ENCODE measurements around the gene EBI3. TPM values are rescaled to one million over a fixed set of nuclear protein-coding genes. Genes with fewer than 3 reads are reported as not detected.

Gene EBI3
- total RNA-seq, 2 experiments from 2014 or later: not detected

DNA sequence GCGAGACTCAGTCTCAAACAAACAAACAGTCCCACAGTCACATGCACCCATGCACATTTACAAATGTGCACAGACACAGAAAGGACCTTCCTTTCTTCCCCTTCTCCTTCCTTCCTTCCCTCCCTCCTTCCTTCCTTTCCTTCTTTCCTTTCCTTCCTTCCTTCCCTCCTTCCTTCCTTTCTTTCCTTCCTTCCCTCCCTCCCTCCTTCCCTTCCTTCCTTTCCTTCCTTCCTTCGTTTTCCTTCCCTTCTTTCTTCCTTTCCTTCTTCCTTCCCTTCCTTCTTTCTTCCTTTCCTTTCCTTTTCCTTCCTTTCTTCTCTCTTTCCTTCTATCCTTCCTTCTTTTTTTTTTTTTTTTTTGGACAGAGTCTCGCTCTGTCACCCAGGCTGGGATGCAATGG, 16.2 kb upstream of the EBI3 start:
- ChIA-PET POLR2A (no interaction called here), CTCF (no interaction called here)
- TF ChIP-seq, protein P1, sequence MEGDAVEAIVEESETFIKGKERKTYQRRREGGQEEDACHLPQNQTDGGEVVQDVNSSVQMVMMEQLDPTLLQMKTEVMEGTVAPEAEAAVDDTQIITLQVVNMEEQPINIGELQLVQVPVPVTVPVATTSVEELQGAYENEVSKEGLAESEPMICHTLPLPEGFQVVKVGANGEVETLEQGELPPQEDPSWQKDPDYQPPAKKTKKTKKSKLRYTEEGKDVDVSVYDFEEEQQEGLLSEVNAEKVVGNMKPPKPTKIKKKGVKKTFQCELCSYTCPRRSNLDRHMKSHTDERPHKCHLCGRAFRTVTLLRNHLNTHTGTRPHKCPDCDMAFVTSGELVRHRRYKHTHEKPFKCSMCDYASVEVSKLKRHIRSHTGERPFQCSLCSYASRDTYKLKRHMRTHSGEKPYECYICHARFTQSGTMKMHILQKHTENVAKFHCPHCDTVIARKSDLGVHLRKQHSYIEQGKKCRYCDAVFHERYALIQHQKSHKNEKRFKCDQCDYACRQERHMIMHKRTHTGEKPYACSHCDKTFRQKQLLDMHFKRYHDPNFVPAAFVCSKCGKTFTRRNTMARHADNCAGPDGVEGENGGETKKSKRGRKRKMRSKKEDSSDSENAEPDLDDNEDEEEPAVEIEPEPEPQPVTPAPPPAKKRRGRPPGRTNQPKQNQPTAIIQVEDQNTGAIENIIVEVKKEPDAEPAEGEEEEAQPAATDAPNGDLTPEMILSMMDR (IDR thresholded peaks at IDR 0.05): no peak
- H3K27ac ChIP-seq (ENCODE audit: low read depth in 1 of 2, low read length in 2 of 2): no peak overlapping the region
- Mint-ChIP-seq H3K4me3 (no peak overlapping the region), H3K9me3 (no peaks in the 10 kb centered on the region), H3K4me1 (ENCODE audit: low read depth) (peaks cover 10% of the 10 kb centered on the region), H3K27ac (no peak overlapping the region), H3K27me3 (no peaks in the 10 kb centered on the region), H3K36me3 (ENCODE audit: low read depth) (no peaks in the 10 kb centered on the region)
- H3K4me3 ChIP-seq (ENCODE audit: low read length): no peak overlapping the region
- H3K9me3 ChIP-seq (ENCODE audit: control insufficient read depth in 1 of 2, insufficient read depth in 1 of 2, low read length in 2 of 2): peaks cover 0 to 13% of the 10 kb centered on the region in 2 experiments
- peaks cover 0 to under 1% of the 10 kb centered on the region in 2 experiments for H3K27me3 ChIP-seq (ENCODE audit: control insufficient read depth in 1 of 2, insufficient read depth in 2 of 2, low read length in 2 of 2)
- H3K4me1 ChIP-seq (ENCODE audit: insufficient read depth, low read length): peaks cover 10% of the 10 kb centered on the region
- DNase-seq (no peak), ATAC-seq (ENCODE audit: poor library complexity) (no peak)
- intact Hi-C loops (cut with DNase I, micrococcal nuclease): no loop called here
- no peaks in the 10 kb centered on the region for H3K36me3 ChIP-seq (ENCODE audit: insufficient read depth, low read length)

DNA sequence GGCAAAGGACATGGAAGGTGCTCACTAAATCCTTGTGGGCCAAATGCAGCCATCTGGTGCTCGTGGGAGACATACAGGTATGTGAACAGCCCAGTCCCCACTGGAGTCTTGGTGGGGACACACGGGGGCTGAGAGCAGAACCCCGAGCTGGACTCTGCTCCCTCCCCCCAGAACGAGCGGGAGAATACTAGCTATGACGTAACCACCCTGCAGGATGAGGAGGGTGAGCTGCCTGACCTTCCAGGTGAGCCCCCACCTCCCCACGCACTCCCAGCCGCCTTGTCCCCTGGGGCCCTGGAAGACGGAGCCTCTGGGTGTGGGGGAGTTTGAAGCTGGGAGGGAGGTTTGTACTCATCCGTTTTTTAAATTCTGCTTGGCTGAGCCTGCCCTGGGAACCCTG, 13.5 kb upstream of the EBI3 start:
- no peak for DNase-seq
- H3K27ac Mint-ChIP-seq: no peak overlapping the region
- Histone ChIP-seq H3K4me1 (ENCODE audit: insufficient read depth, low read length) (peaks cover 10% of the 10 kb centered on the region), H3K27ac (ENCODE audit: low read depth in 1 of 2, low read length in 2 of 2) (no peak overlapping the region), H3K9me3 (ENCODE audit: control insufficient read depth in 1 of 2, insufficient read depth in 1 of 2, low read length in 2 of 2) (peaks cover 0 to 13% of the 10 kb centered on the region in 2 experiments), H3K4me3 (ENCODE audit: low read length) (no peak overlapping the region), H3K36me3 (ENCODE audit: insufficient read depth, low read length) (no peaks in the 10 kb centered on the region), H3K27me3 (ENCODE audit: control insufficient read depth in 1 of 2, insufficient read depth in 2 of 2, low read length in 2 of 2) (no peaks in the 10 kb centered on the region)
- TF ChIP-seq, protein P1 (IDR thresholded peaks at IDR 0.05): no peak
- no peak for ATAC-seq (ENCODE audit: poor library complexity)
- H3K4me3 Mint-ChIP-seq: no peak overlapping the region
- no peaks in the 10 kb centered on the region for H3K9me3 Mint-ChIP-seq
- ChIA-PET CTCF (no interaction called here), POLR2A (no interaction called here)
- H3K36me3 Mint-ChIP-seq (ENCODE audit: low read depth): no peaks in the 10 kb centered on the region
- H3K4me1 Mint-ChIP-seq (ENCODE audit: low read depth): peaks cover 10% of the 10 kb centered on the region
- intact Hi-C loops (cut with DNase I, micrococcal nuclease): no loop called here
- no peaks in the 10 kb centered on the region for H3K27me3 Mint-ChIP-seq

DNA sequence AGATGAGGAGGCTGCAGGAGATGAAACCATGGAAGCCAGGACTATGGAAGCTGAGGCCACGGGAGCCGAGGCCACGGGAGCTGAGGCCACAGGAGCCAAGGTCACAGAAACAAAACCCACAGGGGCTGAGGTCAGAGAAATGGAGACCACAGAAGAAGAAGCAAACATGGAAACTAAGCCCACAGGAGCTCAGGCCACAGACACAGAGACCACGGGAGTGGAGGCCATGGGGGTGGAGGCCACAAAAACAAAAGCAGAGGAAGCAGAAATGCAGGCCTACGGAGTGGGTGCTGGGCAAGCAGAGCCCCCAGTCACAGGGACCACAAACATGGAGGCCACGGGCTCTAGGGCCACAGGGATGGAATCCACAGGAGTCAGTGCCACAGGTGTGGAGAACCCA, 12.5 kb upstream of the EBI3 start:
- TF ChIP-seq, protein P1 (IDR thresholded peaks at IDR 0.05): no peak
- H3K4me1 ChIP-seq (ENCODE audit: insufficient read depth, low read length): peaks cover 10% of the 10 kb centered on the region
- H3K27ac Mint-ChIP-seq: no peak overlapping the region
- H3K36me3 Mint-ChIP-seq (ENCODE audit: low read depth): no peaks in the 10 kb centered on the region
- H3K4me3 Mint-ChIP-seq: no peak overlapping the region
- H3K36me3 ChIP-seq (ENCODE audit: insufficient read depth, low read length): no peaks in the 10 kb centered on the region
- intact Hi-C loops (cut with DNase I, micrococcal nuclease): no loop called here
- H3K4me3 ChIP-seq (ENCODE audit: low read length): no peak overlapping the region
- no peak overlapping the region for H3K27ac ChIP-seq (ENCODE audit: low read depth in 1 of 2, low read length in 2 of 2)
- POLR2A ChIA-PET: no interaction called here
- CTCF ChIA-PET: no interaction called here
- H3K9me3 Mint-ChIP-seq: no peaks in the 10 kb centered on the region
- H3K27me3 ChIP-seq (ENCODE audit: control insufficient read depth in 1 of 2, insufficient read depth in 2 of 2, low read length in 2 of 2): no peaks in the 10 kb centered on the region
- DNase-seq (no peak), ATAC-seq (ENCODE audit: poor library complexity) (no peak)
- H3K4me1 Mint-ChIP-seq (ENCODE audit: low read depth): peaks cover 10% of the 10 kb centered on the region
- no peaks in the 10 kb centered on the region for H3K27me3 Mint-ChIP-seq
- H3K9me3 ChIP-seq (ENCODE audit: control insufficient read depth in 1 of 2, insufficient read depth in 1 of 2, low read length in 2 of 2): peaks cover 0 to 13% of the 10 kb centered on the region in 2 experiments
